Stimulated activated CD8-positive, alpha-beta memory T cell treated with anti-CD3 and anti-CD28 coated beads, Interleukin-2, amount 100 ng/mL, for 1 hour (primary cell): Measurements from ENCODE around the gene SSTR3.

Experiments
- DNase-seq, 2 donors: peaks; one replicate each; pipeline ENCODE4 v3.0.0-alpha.2; 2020; ENCODE audit warnings: low read depth in 2 of 2

Gene SSTR3

DNA sequence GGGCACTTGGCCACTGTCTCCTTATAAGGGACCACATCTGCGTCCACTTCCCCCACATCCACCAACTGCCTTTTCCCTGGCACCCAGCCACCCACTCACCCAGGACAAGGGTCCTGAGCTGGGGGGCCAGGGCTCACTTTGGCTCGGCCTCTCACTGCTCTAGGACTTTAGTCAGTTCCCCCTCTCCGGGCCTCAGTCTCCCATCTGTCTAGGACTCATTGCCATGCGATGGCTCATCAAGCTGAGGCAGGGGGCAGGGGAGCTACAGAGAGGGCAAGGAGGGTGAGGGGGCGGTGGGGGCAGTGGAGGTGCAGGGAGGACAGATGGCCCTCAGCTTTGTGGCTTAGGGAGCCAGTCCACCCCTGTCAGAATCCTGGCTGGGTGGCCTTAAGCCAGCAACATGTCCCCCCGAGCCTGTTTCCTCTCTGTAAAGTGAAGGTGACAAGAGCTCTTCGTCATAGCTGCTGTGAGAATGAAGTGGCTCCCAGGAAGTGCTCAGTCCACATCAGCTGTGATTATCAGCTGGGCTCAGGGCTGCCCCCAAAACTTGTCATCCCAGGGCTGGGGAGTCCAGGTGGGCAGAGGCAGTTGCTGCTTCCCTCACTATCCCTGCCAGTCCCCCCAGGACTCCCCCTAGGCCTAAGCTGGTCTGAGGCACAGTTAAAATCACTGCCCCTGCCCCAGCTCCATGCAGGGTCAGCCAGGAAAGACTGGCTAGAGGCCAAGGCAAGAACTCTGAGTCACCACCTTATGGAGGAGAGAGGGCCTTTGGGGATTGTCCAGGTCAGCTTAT lies 16.9 kb upstream of the SSTR3 start:
- no peak for DNase-seq

DNA sequence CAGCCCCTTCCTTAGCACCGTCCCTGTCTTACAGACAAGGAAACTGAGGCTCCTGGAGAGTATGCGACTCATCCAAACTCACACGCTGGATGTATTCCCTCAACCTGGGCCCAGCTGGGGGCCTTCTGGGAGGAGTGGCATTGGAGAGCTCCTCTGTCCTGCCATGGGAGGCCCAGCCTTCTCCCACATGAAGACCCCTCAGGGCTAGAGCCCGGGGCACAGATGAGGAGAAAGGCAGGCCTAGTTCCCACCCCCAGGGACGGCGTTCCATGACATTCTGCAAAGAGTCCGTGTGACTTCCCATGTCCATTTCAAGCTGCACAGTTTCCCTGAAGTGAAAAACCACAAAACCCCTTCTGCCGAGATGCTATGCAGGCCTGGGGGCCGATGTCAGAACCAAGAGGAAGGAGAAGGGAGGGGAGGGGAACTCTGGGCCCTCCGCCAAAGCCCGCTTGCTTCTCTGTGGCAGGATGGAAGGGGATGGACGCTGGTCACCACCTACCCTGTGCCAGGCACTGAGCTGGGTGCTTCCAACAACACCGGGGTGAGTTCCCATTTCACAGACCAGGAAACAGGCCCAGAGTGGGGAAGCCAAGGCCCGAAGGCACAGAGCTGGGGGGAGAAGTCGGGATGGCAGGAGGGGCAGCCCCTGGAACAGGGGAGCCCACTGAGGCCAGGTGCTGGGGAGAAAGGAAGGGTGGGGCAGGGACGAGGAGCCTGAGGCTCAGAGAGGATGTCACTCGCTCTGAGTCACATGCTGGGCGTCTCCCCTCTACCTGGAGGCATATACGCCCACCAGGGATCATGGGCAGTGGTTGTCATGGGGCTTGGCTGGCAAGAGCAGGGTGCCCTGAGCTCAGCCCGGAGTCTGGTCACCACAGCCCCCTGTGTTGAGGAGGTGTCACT lies 16.1 kb upstream of the SSTR3 start:
- DNase-seq = no peak

DNA sequence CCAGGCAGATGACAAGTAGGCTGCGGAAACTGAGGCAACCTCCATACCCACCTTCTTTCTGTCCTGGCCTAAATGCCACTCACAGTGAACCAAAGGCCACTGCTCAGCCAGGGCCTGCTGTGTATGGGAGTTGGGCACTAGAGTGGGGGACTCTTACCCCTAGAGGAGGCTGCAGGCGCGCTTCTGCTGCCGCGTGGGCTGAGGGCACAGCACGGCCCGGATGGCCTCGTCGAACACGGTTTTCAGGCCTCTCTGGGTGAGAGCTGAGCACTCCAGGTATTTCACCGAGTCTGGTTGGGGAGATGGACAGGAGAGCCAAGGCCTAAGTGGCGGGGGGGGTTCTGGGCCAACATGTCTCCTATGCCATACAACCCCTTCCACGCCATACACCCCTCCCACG lies 14.2 kb upstream of the SSTR3 start:
- DNase-seq = no peak

DNA sequence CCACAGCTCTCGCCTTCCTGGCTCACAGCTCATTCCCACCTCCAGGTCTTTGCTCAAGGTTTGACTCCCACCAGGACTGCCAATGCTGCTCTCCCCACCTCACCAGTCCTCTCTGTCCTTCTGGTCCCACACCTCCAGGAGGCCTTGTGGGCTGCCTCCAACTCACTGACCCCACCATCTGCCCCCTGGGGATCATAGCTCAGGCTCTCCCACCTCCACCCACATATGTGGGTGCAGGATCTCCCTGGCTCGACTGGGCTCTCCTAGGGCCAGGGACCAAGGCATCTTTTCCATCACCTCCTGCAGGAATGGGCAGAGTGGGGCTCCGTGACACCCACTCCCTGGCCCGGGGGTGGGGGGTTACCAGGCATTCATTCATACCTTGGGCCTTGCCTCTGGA lies 13.8 kb upstream of the SSTR3 start:
- DNase-seq = no peak

DNA sequence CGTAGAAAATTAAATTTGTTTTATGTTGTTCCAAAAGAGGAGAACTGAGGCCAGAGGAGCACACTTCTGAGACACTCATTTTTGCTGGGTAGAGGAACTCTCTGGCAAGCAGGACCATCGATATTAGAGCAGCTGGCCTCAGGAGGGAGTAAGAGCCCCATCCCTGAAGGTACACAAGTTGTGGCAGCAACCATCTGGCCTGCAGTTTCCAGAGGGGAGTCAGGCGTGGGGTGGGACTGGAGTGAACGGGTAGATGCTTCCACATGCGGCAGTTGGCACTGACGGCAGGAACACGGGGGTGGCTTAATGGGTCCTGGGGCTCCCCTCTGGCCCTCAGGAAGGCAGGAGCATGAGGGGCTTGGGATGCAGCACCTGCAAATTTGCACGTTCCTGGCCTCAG lies 13.2 kb upstream of the SSTR3 start:
- no peak for DNase-seq

DNA sequence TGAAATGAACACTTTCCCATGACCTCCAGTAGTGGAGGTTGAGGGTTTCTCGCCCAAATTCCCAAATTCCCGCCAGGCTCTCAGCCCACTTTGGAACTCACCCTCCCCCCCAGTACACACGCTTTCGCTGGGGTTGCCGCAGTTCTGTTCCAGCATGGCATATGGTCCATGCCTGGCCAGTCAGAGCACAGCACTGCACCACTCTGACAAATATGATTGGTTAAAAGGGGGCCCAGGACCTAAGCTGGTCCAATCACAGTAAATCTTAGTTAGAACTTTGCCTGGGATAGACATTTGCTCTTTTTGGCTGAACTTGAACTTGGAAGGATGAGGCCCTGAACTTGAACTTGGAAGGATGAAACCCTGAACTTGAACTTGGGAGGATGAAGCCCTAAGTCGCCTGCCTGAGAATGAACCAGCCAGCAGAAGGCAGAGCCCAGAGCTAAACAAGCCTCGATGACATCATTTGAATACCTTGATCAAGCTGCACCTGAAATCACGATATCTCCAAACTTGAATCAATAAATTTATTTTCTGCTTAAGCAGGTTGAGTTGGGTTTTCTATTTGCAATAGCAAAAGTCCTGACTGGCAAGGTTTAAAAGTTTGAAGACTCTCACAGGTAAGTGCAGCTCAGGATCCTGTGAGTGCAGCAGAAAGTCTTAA lies 12.6 kb upstream of the SSTR3 start:
- DNase-seq = no peak

DNA sequence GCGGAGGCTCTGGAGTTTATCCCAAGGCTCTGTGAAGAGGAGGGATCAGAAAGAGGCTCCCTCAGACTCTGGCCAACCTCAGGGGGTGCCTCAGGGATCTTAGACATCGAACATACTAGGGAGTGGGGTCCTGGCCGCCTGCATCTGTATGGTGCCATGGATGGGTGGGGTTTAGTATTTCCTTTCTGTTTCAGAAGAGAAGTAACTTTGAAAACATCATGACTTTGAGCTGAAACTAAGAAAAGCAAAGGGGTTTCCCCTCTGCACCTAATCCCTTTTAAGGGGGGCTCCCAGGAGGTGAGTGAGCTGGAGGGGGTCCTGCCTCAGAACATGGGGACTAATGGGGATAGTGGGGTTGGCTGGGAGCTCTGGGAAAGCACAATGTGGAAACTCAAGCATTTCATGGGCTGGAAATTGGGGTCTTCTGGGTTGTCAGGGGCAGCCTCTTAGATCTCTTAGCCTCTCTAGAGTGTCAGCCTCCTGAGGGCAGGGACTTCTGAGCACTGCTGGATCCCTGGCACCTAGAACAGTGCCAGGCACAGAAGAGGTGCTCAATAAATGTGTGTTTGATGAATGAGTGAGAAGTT lies 11.8 kb upstream of the SSTR3 start:
- no peak for DNase-seq

DNA sequence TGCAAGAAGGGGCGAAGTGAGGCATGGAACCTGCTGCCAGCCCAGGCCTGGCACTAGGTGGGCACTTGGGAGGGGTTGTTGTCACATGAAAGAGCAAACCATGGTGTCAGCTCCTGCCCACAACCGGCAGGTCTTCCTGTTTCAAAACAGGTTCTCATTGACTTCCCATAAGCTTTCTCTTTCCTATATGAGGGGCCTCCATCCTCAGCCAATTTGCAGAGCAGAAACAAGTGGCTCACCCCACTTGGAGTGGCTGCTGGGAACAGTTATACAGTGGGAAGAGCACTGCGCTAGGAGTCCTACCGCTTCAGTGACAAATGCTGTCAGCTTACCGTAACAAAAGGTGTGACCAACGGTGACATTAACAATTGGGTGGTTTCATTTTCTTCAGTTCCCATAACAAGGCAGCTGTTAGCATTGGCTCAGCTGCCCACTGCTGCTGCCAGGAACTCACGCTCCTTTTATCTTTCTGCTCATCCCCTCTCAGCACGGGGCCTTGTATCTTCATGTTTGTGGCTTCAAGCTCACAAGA lies 10.2 kb upstream of the SSTR3 start:
- DNase-seq = no peak

DNA sequence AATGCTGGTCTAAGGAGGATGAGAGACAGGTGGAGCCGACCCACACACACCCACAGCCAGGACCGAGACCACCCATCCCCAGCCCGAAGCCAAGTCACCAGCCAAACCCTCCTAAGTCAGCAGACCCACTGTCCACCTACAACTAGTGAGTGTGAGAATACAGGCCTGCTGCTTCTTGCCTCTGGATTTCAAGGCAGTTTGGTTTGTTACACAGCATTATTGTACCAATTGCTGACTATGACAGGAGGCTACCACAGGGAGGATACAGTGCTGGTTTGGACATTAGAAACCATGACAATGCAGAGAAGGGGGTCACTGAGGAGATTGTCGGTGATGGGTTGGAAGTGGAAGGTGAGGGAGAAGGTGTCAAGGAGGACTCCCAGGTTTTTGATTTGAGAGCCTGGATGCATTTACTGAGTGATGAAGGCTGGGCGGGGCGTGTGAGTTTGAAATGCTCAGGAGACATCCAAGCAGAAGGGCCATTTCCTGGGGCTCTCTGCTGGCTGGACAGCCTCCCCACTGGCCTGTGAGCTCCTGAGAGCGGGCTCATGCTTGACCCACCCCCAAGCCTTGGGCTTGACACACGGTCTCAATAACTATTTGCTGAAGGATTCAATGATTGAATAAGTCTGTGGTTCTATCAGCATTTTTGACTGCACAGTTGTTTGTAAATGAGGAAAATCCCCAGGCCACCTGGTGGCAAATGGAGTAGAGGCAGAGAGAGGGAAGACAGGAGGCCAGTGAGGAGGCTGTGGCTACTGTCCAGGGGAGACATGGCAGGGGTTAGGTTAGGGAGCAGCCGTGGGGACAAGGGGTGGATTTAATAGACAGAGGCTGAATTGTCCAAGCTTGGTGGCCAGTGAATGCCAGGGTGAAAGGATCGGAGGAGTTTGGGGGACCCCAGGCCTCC lies 9.4 kb upstream of the SSTR3 start:
- no peak for DNase-seq

DNA sequence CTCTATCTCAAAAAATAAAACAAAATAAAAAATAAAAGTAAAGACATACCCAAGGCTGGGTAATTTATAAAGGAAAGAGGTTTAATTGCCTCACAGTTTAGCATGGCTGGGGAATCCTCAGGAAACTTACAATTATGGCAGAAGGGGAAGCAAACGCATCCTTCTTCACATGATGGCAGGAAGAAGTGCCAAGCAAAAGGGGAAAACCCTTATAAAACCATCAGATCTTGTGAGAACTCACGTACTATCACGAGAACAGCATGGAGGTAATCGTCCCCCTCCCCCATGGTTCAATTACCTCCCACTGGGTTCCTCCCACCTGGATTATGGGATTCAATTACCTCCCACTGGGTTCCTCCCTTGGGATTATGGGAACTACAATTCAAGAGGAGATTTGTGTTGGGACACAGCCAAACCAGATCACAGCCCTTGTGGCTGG lies 8.3 kb upstream of the SSTR3 start:
- no peak for DNase-seq

DNA sequence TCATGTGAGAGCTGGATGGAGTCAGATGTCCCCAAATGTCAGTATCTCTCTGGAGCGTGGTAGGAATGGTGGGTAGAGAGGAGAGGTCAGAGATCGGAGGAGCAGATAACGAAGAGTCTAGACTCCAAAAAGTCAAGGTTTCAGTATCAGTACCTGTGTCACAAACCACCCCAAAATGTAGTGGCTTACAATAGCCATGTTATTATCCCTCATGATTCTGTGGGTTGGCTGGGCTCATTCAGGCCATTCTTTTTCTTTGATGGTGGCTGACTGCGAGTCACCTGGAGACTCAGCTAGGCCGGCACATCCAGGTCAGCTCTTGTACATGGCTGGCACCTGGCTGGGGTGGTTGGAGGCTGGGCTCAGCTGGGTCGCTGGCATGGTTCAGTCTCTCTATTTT lies 7.3 kb upstream of the SSTR3 start:
- DNase-seq = no peak

DNA sequence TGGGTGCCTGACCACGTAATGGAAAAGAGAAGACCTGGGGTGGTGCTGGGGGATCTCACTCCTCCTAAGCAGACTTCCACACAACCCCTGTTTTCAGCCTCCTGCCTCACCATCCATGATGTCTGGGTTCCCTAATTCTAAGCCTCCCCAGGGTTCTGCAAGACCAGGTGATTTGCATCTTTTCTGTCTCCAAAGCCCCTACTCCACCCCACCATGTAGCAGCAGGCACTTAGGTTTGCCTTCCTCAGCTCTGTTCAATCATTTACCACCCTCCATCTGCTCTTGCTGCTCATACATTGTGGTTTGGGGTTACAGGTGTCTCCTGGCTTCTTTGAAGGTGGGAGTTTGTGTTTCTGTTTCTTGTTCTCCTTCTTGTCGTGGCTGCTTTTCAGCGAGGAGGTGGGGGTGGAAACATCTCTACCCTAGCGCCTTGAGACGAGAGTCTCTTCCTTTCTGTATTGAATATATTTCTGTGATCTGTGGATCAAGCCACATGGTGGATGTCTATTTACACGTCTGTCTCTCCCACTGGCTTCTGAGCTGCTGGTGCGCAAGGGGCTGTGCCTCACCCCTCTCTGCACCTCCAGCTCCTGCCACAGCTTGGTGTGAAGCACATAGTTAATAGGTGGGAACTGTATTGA lies 6.6 kb upstream of the SSTR3 start:
- DNase-seq = peak in 1 of 2 donors; percentile 57

DNA sequence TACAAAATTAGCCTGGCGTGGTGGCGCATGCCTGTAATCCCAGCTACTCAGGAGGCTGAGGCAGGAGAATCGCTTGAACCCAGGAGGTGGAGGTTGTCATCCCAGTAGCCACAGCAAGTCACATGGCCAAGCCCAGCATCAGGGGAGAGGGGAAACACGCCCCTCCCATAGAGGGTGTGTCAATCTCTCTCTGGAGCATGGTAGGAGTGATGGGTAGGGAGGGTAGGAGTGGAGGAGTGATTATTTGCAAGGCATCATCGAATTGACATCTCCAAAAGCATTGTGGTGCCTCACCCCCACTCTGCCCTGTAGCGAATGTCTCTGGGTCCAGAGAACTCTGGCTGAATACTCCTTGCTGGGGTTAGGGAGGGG lies 6.1 kb upstream of the SSTR3 start:
- no peak for DNase-seq

DNA sequence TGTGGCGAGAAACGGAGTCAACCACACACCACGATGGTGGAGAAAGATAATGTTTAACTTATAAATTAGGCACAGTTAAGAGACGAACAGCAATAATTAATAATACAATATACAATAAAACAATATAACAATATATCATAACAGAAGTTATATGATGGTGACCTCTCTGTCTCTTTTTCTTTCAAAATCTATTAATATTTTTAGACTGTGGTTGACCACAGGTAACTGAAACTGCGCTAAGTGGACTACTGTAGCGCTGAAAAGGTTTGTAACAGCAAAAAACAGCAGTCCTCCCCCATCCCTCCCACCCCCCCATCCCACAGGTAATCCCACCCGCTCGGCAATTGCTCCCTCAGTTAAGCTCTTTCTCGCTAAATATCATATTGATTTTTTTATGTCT lies 3.6 kb upstream of the SSTR3 start:
- DNase-seq = no peak

DNA sequence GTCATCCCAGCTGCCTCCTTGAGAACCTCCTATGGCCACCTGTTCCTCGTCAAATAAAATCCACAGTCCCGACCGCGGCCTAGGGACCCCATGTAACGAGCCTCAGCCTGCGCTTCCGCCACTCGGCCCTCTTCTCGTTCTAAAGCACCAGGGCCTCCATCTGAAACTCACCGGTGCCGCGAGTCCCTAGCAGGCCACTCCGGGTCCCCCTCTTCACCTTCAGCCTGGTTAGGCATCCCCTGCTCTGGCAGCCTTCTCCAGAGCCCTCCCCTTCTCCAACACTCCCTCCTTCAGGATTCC lies 2.4 kb upstream of the SSTR3 start:
- no peak for DNase-seq

DNA sequence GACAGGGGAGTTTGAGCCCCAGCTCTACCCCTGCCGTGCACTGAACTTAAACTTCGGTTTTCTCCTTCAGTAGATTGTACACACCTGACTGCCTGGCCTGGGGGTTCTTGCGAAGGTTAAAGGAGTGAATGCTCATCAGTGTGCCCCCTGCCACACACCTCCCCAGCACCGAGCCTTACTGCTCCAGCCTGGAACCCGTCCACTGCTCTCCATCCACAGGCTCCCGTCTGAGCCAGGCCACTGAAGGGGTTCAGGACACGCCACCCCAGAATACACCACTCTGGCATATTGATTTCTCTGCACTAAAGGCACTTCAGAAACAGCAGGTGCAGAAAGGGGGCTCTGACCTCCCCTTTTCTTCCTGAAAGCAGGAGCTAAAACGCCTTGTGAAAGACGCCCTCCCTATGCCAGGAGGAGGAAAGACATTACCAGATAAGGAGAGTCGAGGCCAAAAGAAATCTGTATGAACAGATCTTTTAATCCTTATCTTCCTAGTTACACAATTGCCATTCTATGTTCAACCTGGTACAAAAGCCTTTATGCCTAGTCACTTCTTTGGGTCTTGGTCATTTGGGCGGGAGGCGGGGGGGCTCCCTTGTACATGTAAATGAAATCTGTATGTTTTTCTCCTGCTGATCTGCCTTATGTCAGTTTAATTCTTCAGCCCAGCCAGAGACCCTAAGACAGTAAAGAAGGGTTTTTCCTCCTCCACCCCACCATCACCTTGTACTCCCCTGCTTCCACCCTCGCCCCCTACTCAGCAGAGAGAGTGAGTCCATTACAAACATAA lies 1.9 kb upstream of the SSTR3 start:
- no peak for DNase-seq

DNA sequence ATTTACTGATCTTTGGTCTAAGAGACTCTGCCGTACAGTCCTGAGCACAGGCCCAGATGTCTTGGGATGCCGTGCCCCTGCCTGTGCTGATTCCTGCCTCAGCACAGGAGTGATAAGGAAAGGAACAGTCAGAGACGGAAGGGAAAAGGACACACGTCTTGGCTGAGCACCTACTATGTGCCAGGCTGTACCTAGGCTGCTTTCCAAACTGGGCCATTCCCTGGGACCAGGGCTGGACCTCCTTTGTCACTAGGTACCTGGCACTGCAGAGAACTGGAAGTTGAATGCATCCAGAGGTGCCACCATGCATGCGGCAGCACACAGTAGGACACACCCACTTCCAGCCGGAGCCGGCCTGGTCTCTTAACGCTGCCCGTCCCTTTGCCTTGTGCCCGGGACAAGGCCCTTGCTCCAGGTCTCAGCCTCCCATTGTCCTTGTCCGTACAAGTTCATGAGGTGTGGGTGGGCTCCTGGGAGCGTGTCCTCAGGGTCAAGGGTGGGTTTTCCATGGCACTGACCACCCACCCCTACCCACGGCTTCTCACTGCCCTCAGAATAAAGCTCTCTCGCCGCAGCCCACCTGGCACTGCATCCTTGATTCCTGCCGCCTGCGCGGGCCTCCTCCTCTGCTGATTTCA lies 1.1 kb upstream of the SSTR3 start:
- DNase-seq = no peak

DNA sequence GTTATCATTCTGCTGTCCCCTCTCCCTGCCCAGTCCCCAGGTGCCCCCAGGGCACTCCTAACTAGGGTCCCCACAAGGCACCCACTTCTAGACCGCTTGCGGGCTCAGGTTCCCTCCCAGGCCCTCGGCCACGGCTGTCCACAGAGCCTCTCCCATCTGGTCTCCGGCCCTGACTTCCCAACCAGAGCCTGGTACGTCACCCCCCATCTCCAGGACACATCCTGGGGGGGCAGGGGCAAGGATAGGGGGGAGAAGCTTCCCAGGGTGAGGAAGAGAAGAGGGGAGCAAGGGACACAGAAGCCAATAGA lies 457 bp downstream of the SSTR3 start:
- no peak for DNase-seq

DNA sequence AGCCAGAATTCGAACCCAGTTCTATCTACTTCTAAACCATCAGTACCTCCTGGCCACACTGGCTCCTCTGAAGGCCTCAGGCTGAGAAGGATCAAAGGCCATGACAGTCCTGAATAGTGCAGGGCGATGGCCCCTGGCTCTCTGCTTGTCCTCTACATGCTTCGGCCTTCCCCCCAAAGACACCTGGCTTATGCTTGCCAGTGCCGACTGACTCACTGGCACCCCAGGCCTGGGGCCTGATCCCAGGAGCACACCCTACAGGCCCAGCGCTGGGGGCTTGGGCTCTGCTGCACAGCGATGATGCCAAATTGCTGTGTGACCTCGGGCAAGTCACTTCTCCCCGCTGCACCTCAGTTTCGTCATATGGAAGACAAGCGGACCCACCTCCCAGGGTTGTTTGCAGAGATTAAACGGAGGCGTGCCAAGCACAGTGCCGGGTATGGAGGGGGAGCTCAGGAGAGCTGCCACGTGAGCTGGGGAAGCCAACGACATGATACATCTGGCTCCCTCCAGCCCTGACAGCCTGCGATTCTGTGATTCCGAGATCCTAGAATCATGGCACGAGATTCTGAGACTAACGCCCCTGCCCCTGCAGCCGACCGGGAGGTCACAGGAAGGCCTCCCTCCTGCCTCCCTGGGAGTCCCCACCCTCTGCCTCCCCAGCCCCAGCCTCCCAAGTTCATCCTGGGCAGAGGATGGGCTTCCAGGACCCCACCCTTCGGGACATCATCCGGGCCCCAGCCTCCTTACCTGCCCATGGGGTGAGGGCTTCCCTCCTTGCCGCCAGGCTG lies 1.0 kb downstream of the SSTR3 start:
- DNase-seq = no peak
